Superior temporal gyrus (tissue), 1 donor: Measurements from ENCODE around the gene RIPOR1.
"Not testable (repeated sequence)": the region's sequence is repeated elsewhere in the genome, so short reads cannot be mapped to it uniquely, and the experiment has no call there.

Source experiments
- DNase-seq: peaks from one replicate; pipeline ENCODE4 v3.0.0-alpha.2; 2016; ENCODE audit errors: extremely low spot score

RIPOR1 gene

GRCh38 chr16:67528222-67528869 lies at the start of gene RIPOR1:
RIPOR1 (plus strand) TSS chr16:67528829; CDS start chr16:67538447, 9,618 bp downstream.
- DNase-seq = peak; percentile 34

- DNase-seq = peak; percentile 99
These were observed 47.6 kb upstream of the RIPOR1 start, which contains the start of gene ATP6V0D1 for GRCh38 chr16:67480833-67481560. ATP6V0D1 (minus strand) TSS chr16:67481157; CDS start chr16:67481086, 71 bp downstream.

DNA sequence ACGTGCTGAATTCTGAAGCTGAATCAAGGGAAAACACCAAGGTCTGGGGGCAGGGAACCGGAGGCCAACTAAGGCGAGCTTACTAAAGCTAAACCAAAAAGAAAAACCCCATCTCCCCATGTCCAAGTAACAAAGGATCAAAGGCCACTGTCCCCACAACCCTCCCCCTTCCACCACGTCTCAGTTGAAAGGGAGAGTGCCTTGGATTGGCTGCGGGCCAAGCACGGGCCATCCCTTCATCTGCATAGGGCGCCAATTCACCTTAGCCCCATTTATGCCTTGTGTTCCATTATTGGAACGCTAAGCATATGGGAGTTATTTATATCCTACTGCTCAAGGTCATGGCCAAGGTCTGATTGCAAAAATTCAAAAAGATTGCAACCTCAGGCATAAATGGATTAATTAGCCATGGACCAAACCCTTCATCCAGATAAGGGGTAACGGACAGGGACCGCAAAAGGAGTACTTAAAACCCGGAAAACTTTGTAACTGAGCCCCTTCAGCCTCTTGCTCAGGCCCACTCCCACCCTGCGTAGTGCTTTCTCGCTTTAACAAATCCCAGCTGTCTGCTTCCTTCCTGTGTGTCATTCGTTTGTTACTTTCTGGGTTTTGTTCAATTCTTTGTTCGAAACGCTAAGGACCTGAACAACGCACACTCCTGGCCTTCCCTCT lies 46.9 kb upstream of the RIPOR1 start:
- DNase-seq = no peak

GRCh38 chr16:67482233-67482924 lies 46.2 kb upstream of the RIPOR1 start:
- DNase-seq = no peak

DNA sequence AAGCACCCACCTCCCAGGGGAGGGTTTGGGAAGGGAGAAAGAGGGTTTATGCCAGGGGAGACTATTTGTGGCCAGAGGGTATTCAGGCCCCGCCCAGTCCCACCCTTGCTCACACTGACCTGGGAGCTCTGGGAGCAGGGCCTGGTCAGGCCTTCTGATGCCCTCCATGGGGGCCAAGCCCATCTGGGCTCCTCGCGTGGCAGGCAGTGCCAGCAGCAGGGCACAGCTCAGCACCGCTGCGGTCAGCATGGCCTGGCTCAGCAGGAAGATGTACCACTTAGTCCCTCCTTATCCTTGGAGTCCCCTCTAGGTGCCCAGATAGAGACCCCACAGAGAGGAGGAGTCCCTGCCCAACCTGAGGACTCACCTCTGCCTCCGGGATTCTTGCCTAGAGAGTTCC lies 45.5 kb upstream of the RIPOR1 start, which contains the start of gene AGRP:
Gene AGRP (minus strand): TSS at position 398 of the 400 bp plus-strand sequence. CDS start 149 bp downstream, at position 249.
- no peak for DNase-seq

GRCh38 chr16:67483731-67484525 lies 44.7 kb upstream of the RIPOR1 start:
- DNase-seq = no peak

DNA sequence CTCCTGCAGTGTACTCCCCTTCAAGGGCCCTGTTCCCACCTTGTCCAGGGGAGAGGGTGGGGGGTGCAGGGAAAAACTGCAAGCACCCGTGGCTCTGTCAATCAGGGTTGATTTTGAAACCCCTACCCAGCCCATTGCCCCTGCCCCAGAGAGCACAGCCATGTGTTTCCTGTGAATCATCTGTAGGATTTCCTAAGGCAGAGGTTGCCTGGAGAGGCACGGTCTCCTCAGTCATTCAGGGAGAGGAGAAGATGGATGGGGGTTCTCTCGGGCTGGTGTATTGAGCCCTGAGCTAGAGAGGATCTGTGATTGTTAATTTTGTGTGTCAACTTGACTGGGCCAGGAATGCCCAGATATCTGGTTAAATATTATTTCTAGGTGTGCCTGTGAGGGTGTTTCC lies 41.8 kb upstream of the RIPOR1 start:
- no peak for DNase-seq

DNA sequence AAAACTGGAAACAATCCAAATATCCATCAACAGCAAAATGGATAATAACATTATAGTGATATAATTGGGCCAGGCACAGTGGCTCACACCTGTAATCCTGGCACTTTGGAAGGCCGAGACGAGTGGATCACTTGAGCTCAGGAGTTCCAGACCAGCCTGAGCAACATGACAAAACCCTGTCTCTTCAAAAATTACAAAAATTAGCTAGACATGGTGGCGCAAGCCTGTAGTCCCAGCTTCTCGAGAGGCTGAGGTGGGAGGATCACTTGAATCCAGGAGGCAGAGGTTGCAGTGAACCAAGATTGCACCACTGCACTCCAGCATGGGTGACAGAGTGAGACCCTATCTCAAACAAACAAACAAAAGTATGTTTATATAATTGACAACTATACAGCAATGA lies 41.1 kb upstream of the RIPOR1 start:
- DNase-seq = not testable (repeated sequence)

- DNase-seq = no peak
These were observed 39.1 kb upstream of the RIPOR1 start for GRCh38 chr16:67489401-67490083.

DNA sequence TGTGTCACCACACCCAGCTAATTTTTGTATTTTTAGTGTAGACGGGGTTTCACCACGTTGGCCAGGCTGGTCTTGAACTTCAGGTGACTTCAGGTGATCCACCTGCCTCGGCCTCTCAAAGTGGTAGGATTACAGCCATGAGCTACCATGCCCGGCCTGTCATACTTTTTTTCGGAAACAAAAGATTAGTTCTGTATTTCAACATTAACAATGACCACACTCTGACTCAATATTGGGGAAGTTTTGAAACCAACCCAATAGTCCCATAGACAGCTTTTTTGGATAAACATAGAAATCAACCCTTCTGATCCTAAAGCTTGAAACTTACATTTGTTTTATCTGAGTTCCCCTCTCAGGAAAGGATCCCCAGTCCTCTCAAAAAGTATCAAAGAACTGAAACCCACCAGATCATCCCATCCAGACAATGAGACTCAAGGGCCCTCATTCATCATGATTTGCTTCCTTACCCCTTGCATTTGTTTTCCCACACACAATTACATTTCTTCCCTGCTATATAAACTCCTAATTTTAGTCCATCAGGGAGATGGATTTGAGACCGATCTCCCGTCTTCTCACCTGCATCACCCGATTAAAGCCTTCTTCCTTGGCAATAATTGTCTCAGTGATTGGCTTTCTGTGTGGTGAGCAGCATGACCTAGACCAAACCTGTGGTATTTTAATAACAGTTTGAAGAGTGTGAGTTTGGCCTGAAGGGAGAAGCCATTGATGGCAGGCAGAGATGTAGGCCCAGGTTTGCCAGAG lies 38.1 kb upstream of the RIPOR1 start:
- no peak for DNase-seq

GRCh38 chr16:67499106-67499505 lies 29.5 kb upstream of the RIPOR1 start:
- DNase-seq = no peak

- DNase-seq = no peak
These were observed 24.3 kb upstream of the RIPOR1 start for GRCh38 chr16:67504031-67505021.

GRCh38 chr16:67506468-67506867 lies 22.2 kb upstream of the RIPOR1 start:
- DNase-seq = no peak

DNA sequence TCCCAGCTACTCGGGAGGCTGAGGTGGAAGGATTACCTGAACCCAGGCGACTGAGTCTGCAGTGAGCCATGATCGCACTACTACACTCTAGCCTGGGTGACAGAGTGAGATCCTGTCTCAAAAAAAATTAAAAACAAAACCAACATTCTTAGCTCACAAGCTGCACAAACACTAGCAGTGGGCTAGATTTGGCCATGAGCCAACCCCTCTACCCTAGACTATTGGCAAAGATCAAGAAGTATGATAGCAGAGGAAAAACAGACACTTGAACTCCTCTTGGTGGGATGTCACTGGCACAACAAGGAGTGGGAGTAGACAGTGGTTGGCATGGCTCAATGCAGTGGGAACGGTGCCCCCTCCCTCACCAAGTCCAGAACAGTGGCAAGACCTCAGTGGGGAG lies 19.6 kb upstream of the RIPOR1 start:
- no peak for DNase-seq

- DNase-seq = not testable (repeated sequence)
These were observed 14.7 kb upstream of the RIPOR1 start for GRCh38 chr16:67513892-67514291.

- DNase-seq = peak; percentile 81
These were observed 14.2 kb upstream of the RIPOR1 start for GRCh38 chr16:67514382-67514828.

DNA sequence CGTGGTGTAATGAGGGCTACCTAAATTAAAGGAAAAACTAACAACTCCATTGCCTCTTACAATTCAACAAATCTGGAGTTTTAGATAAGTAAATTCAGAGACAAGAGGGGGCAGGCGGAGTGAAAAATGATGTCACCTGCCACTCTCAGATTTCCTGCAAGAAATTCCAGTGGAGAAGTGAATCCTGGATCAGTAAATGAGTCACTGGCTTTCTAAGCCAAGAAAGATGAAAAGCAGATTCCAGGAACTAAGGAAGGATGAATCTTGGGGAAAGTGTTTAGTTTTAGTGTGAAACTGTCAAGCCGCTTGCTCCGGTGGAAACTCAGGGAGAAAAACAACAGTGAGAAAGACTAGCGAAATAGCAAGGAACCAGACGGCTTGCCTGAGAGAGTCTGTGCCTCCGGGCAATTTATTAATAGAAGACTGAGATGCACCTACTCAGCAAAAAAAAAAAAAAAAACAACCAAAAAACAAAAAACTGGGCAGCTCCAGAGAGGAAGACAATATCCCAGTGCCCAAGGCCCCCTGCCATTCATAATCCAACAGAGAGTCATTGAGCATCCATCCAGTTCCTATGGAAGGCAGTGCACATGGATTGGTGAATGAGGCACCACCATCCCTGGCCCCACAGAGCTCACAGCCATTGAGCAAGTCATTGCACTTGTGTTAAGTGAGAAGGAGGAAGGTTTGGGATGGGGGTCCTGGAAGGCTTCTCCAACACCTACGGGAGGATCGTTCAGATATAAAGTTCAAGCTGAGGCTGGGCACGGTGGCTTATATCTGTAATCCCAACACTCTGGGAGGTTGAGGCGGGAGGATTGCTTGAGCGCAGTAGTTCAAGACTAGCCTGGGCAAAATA lies 12.1 kb upstream of the RIPOR1 start:
- peak; percentile 62 for DNase-seq

GRCh38 chr16:67517155-67517445 lies 11.5 kb upstream of the RIPOR1 start:
- DNase-seq = no peak
